ENCODE data around the gene FRMD4A.

FRMD4A gene

DNA sequence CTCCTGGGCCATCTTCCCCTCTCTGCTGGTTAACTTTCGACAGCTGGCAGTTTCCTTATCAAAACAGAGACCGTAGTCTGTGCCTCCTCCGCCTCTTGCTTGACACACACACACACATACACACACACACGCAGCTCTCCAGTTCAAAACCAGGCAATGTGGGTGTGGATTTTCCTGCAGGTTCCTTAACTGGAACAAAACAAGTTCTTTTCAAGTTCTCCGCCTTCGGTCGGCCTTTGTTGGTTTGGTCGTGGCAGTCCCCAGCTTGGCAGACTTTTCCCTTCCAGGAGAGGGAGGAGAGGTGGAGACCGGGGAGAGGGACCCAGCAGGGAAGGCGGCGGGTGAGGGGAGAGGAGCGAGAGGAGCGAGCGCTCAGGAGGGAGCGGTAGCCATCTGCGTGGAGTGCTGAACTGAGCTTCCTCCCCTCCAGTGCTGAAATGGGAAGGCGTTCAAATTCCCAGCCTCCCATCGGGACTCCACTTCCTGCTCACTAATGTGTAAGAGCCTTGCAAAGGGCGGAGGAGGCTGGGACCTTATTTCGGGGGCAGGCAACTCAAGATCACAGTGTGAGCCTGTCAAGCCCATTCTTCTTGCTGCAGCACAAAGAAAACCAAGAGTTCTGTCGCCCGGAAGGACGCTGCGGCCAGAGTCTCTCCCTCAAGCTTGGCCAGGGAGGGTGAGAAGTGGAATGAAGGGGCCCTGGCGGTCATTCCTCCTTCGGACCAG is 623.4 kb downstream of the FRMD4A start:
- no peak for DNase-seq

DNA sequence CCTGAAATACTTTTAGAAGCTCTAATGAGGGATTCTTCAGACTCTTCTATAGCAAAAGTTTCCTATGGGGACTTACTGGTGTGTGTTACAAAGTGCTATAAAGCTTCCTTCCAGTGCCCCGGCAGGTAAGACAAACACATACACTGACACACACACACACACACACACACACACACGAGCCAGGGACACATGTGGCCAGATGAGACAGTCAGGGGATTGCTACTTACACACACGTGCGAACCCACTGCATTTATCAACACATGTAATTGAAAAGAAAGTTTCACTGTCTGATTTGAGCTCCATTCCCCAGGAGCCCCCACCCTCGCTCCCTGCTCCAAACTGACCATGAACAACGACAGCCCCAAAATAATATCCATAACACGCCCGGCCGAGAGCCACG is 624.1 kb downstream of the FRMD4A start:
- DNase-seq = no peak

GRCh38 chr10:13706175-13706574 is 624.5 kb downstream of the FRMD4A start:
- DNase-seq = no peak

DNA sequence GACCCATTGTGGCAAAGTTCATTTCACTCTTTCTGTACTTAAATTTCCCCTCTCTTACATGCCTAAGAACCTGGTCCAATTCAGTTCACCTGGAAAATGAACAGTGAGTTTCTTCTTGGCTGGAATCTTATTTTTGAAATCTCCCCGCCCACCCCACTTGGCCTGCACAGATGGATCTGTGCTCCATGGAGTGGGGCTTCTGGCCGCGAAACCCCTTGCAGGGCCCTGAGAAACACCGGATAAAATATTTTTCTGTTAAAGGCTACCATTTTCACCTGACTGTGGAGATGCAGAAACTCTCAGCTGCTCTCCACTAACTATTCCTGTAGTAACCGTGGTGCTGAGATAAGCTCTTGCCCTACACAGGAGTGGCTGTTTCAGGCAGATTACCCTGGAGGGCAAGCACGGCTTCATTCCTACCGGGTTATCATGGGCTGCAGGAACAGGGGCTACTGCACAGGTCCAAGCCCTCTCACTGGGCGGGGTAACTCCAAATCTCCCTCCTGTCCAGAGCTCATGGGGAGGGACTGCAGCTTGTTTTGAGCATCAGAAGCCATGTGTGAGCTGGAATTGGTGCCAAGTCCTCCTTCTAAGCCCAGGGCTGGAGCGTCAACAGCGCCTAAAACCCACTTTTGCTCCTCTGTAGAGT is 625.1 kb downstream of the FRMD4A start:
- no peak for DNase-seq

- DNase-seq = no peak
Measured at GRCh38 chr10:13704964-13705363, 625.8 kb downstream of the FRMD4A start.

- no peak for DNase-seq
Measured at GRCh38 chr10:13703997-13704536, 626.7 kb downstream of the FRMD4A start.

DNA sequence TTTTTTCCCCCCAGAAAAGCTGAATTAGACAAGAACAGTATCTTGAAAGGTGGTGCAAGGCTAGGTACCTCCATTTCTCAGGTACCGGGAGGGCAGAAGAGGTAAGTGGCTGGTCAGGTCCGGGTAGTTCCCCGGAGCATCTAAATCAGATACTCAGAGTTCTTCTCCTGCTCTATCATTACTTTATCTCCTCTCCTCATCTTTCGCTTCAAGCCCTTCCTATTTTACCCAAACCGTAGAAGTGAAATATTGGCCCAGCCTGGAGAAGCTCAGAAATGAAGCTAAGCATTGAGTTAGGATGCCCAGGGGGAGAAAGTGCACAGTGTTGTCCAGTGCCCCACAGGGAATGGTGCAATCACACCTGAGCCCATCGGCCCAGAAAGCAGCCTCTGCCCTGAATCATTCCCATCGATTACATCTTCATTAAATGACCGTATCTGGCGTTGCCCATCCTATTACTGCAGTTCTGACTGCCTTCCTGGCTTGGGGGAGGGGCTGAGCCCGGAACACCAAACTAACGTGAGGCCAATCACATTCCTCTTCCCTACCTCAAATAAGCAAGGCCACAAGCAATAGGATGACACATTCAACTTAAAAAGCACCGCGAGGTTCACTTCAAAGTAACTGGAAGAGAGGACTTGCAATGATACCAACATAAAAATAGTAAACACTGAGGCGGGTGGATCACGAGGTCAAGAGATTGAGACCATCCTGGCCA is 627.5 kb downstream of the FRMD4A start:
- DNase-seq = no peak

DNA sequence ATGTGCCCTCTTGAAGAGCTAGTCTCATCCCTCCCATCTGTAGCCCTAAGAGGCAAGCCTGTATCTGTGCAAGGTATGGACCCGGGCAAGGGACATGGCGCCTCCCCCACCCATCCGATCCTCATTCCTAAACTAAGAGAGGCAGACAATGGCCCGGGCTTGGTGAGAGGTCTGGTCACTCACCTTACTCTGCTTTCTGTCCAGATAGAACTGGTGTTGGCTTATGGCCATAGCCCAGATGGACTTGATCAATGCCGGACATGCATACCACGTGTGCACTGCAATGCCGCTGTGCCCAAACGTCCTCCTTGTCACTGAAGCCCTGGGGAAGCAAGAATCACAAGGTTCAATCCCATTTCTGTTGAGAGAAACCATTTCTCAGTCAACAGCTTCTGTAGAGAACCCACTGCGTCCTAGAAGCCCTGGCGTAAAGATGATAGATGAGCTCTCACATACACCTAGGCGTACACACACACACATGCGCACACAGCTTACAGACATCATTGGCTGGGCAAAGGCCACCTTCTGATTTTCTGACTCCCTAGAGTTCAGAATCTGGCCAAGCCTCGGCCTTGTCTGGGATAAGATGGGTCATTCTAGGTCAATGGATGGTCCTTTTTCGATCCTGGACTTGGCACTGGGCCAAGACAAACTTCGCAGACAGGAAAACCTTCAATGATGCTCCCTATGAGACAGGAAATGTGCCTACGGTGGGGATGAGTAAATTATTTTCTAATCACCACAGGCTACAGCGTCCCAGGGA is 629.4 kb downstream of the FRMD4A start:
- no peak for DNase-seq

GRCh38 chr10:13700473-13701144 is 630.1 kb downstream of the FRMD4A start:
- DNase-seq = no peak

- DNase-seq = no peak
Measured at GRCh38 chr10:13699216-13699615, 631.5 kb downstream of the FRMD4A start.

- no peak for DNase-seq
Measured at GRCh38 chr10:13698217-13698616, 632.5 kb downstream of the FRMD4A start.

- DNase-seq = no peak
Measured at GRCh38 chr10:13696071-13696470, 634.7 kb downstream of the FRMD4A start.

DNA sequence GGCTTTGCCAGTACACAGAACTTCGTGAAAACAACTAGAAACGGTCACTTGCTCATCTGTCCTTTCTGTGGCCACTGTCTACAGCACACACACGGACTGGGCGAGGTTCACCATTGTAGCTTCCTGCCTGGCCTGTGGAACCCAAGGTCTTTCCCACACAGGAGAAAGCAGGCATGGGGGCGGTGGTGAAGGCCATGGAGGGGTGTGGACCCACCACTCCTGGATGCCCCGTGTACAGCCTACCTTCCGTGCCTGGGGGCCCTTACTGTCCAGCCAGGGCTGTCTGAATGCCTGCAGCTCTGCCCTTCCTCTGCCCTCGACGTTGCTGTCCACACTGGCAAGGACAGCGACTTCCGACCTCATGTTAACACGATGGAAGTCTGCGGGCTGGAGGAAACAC is 635.1 kb downstream of the FRMD4A start:
- DNase-seq = no peak

- DNase-seq = no peak
Measured at GRCh38 chr10:13693783-13694700, 636.7 kb downstream of the FRMD4A start.

DNA sequence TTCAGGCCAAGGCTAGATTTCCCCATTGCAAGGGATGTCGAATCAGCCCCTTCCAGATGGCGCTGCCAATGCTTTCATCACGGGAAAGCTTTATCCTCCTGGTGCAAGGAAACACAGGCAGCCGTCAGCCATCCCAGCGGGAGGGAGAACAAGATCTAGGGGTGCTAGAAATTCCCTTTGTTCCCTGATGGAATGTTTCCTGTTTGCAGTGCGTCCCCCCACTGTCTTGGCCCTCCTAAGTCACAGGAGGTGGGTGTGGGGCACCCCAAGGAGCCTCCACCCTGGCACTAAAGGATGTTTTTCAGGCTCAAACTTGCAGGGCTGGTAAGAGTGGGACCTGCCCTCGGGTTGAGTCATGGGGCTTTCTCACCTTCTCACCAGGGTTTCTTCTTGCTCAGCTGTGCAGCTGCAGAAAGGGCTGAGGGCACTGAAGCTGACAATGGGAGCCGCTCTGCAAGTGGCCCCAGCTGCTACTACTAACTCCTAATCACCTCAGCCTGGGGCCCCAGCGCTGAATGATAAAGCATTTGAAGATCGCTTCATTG is 640.4 kb downstream of the FRMD4A start:
- no peak for DNase-seq

- no peak for DNase-seq
Measured at GRCh38 chr10:13686331-13686752, 644.4 kb downstream of the FRMD4A start.

DNA sequence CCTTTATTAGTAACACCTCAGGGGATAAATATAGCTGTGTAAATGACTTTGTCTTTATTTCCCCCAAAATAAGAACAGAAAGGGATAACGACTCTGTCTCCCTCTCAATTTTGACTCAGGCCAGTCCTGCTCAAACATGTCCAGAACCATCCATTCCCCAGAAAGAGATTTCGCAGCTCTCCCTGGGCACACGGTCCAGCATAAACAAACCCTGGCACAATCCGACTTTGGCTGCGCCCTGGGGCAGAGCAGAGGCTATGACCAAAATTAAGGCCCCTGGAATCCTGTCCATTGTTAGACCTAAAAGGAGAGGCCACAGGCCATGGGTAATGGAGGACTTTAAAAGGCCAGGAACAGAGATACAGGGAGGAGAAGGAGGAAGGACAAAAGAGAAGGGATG is 644.8 kb downstream of the FRMD4A start:
- DNase-seq = no peak

- no peak for DNase-seq
Measured at GRCh38 chr10:13684806-13685482, 645.8 kb downstream of the FRMD4A start.

- DNase-seq = no peak
Measured at GRCh38 chr10:13684252-13684791, 646.4 kb downstream of the FRMD4A start.

DNA sequence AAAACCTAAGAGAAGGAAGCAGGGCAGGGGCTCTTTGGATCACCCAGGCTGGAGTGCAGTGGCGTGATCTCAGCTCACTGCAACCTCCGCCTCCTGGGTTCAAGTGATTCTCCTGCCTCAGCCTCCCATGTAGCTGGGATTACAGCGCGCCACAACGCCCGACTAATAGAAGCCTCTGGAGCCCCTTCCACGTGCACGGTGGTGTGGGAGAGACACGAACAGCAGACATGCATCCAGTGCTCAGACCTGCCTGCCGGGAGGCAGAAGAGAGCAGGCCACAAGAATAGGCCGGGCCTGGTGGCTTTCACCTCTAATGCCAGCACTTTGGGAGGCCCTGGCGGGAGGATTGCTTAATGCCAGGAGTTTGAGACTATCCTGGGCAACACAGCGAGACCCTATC is 647.7 kb downstream of the FRMD4A start:
- DNase-seq = no peak
